DOHH2 (cell line): Measurements from ENCODE around the gene TMEM44.

ENCODE experiments used
- CTCF ChIP-seq: fragments of 200-600 bp; sonication (generic); IDR thresholded peaks from one replicate; pipeline ENCODE4 v1.5.1; 2014; ENCODE audit warnings: antibody characterized with exemption, mild to moderate bottlenecking, low read depth, low read length; ENCODE audit not compliant: poor library complexity, severe bottlenecking
- EZH2phosphoT487 ChIP-seq: fragments of 200-600 bp; sonication (generic); IDR thresholded peaks from 2 replicates; pipeline ENCODE4 v1.6.1; 2017; ENCODE audit warnings: borderline replicate concordance, mild to moderate bottlenecking, antibody characterized with exemption, low read length, moderate library complexity, mixed read lengths

- TF ChIP-seq CTCF (no peak), EZH2phosphoT487 (no peak)
Measured at GRCh38 chr3:194620196-194620595, 13.0 kb downstream of the TMEM44 start.
